HepG2 (cell line): ENCODE measurements around the gene KLF3. TPM values are rescaled to one million over a fixed set of nuclear protein-coding genes. Genes with fewer than 3 reads are reported as not detected.

Experiments
- CC2D1A ChIP-seq: sonication (generic); formaldehyde crosslinking; IDR thresholded peaks from 2 replicates; pipeline ENCODE4 v1.8.1; 2023; ENCODE audit warnings: mild to moderate bottlenecking, missing genetic modification reagents
- CREB1 ChIP-seq, 2 experiments: fragments of 450-650 bp in 1 of 2; IDR thresholded peaks; 2 replicates each; pipeline ENCODE4 v1.6.1; 2016 to 2017; ENCODE audit warnings: control low read depth in 1 of 2, mild to moderate bottlenecking in 1 of 2, missing compliant biosample characterization in 1 of 2, missing genetic modification characterization in 1 of 2
- CREB3 ChIP-seq: sonication (generic); formaldehyde crosslinking; IDR thresholded peaks from 2 replicates; pipeline ENCODE4 v1.5.0; 2020; ENCODE audit warnings: missing genetic modification reagents
- JUNB ChIP-seq: sonication (generic); formaldehyde crosslinking; IDR thresholded peaks from 2 replicates; pipeline ENCODE4 v1.8.0; 2022; ENCODE audit warnings: missing genetic modification reagents, mild to moderate bottlenecking, borderline replicate concordance
- KLF6 ChIP-seq: IDR thresholded peaks from 2 replicates; pipeline ENCODE4 v1.8.0; 2016; ENCODE audit warnings: missing biosample characterization, missing genetic modification reagents
- NFE2 ChIP-seq: sonication (generic); formaldehyde crosslinking; IDR thresholded peaks from 2 replicates; pipeline ENCODE4 v1.4.0; 2020; ENCODE audit warnings: missing genetic modification reagents
- SRSF4 ChIP-seq: fragments of 200-400 bp; formaldehyde crosslinking; IDR thresholded peaks from one replicate; pipeline ENCODE4 v1.6.1; 2018; ENCODE audit warnings: mild to moderate bottlenecking, low read depth, low read length, moderate library complexity; ENCODE audit not compliant: poor library complexity, severe bottlenecking
- TAF1 ChIP-seq: sonication (generic); formaldehyde crosslinking; IDR thresholded peaks from 2 replicates; pipeline ENCODE4 v1.4.0; 2020; ENCODE audit warnings: missing genetic modification reagents
- THAP7 ChIP-seq: sonication (generic); formaldehyde crosslinking; IDR thresholded peaks from 2 replicates; pipeline ENCODE4 v1.8.1; 2023; ENCODE audit warnings: mild to moderate bottlenecking, missing genetic modification reagents
- USF2 ChIP-seq, 2 experiments: sonication (generic) in 1 of 2; formaldehyde crosslinking in 1 of 2; IDR thresholded peaks; 2 replicates each; pipeline versions ENCODE4 v1.5.1 to v1.6.1; 2011 to 2020; ENCODE audit warnings: borderline replicate concordance in 1 of 2, low read depth in 1 of 2, low read length in 1 of 2, mild to moderate bottlenecking in 1 of 2, missing genetic modification reagents in 1 of 2, moderate library complexity in 1 of 2
- ZBTB20 ChIP-seq: sonication (generic); formaldehyde crosslinking; IDR thresholded peaks from 2 replicates; pipeline ENCODE4 v1.8.1; 2023; ENCODE audit warnings: missing genetic modification reagents, low read depth, mild to moderate bottlenecking, borderline replicate concordance
- ZKSCAN1 ChIP-seq: fragments of 150-350 bp; IDR thresholded peaks from 2 replicates; pipeline ENCODE4 v1.6.1; 2014; ENCODE audit warnings: low read length
- ZNF17 ChIP-seq: sonication (generic); formaldehyde crosslinking; IDR thresholded peaks from 2 replicates; pipeline ENCODE4 v1.5.0; 2020; ENCODE audit warnings: mild to moderate bottlenecking, missing genetic modification reagents
- ZNF207 ChIP-seq: fragments of 450-650 bp; IDR thresholded peaks from 2 replicates; pipeline ENCODE4 v1.6.1; 2016; ENCODE audit warnings: antibody characterized with exemption, borderline replicate concordance
- ZNF335 ChIP-seq: sonication (generic); formaldehyde crosslinking; IDR thresholded peaks from 2 replicates; pipeline ENCODE4 v1.4.0; 2020; ENCODE audit warnings: missing genetic modification reagents
- ZNF468 ChIP-seq: sonication (generic); formaldehyde crosslinking; IDR thresholded peaks from 2 replicates; pipeline ENCODE4 v1.8.0; 2022; ENCODE audit warnings: mild to moderate bottlenecking, moderate library complexity, missing genetic modification reagents
- ZSCAN9 ChIP-seq: IDR thresholded peaks from 2 replicates; pipeline ENCODE4 v1.6.1; 2016; ENCODE audit warnings: borderline replicate concordance
- polyA plus RNA-seq, 8 experiments: library from polyadenylated mRNA; depleted of rRNA in 3 of 8; stranded (reverse) in 7 of 8; unstranded in 1 of 8; fragments of >200 nt; fragmentation: Illumina TruSeq in 4 of 8; extraction: Trizol in 4 of 8; gene quantifications; 2 replicates each; pipeline versions ENCODE4 v1.2.1 to v1.2.3, GENCODE V29; 2011 to 2016; ENCODE audit warnings: low read depth in 4 of 8, missing spikeins in 1 of 8, mixed read lengths in 1 of 8; ENCODE audit not compliant: insufficient read depth in 1 of 8
- total RNA-seq, 5 experiments: library from RNA; depleted of rRNA; stranded (reverse); fragments of >200 nt; fragmentation: Illumina TruSeq; extraction: Trizol; gene quantifications; 2 replicates each; pipeline ENCODE4 v1.2.3, GENCODE V29; 2016; ENCODE audit warnings: low read depth in 1 of 5
- TF ChIP-seq, protein P1 (sequence below): sonication (generic); formaldehyde crosslinking; IDR thresholded peaks from 2 replicates; pipeline ENCODE4 v1.4.0; 2020; ENCODE audit warnings: missing genetic modification reagents
- TF ChIP-seq, protein P2 (sequence below): IDR thresholded peaks from 2 replicates; pipeline ENCODE4 v1.6.1; 2016

Gene KLF3
- total and polyA plus RNA-seq, 2 of the 13 experiments (the other 11 are each of a cell fraction or from before 2014, with no cell fraction given): 29.1 to 37.8 TPM

- TF ChIP-seq THAP7 (CRISPR knock-in tag) (no peak), ZKSCAN1 (no peak), ZNF335 (no peak; the same call in 1 of the 2 replicates), TAF1 (peak; percentile 48; the same call in 1 of the 2 replicates), CREB3 (no peak), ZNF207 (no peak), ZBTB20 (CRISPR knock-in tag) (peak; percentile 83; the same call in 1 of the 2 replicates), CREB1 (IDR thresholded peaks at IDR 0.05) (no peak), CREB1 (CRISPR knock-in tag; IDR thresholded peaks at IDR 0.05) (peak; percentile 82), ZSCAN9 (no peak; the same call in 1 of the 2 replicates), NFE2 (CRISPR knock-in tag) (no peak), SRSF4 (no peak), ZNF468 (CRISPR knock-in tag) (no peak), KLF6 (CRISPR knock-in tag) (peak; percentile 88), USF2 (IDR thresholded peaks at IDR 0.05; ENCODE audit: low read depth, low read length) (no peak), USF2 (CRISPR knock-in tag; IDR thresholded peaks at IDR 0.05; ENCODE audit: borderline replicate concordance) (no peak), CC2D1A (CRISPR knock-in tag) (no peak), JUNB (CRISPR knock-in tag) (peak; percentile 43; the same call in 1 of the 2 replicates), ZNF17 (CRISPR knock-in tag) (no peak)
- TF ChIP-seq, protein P1, sequence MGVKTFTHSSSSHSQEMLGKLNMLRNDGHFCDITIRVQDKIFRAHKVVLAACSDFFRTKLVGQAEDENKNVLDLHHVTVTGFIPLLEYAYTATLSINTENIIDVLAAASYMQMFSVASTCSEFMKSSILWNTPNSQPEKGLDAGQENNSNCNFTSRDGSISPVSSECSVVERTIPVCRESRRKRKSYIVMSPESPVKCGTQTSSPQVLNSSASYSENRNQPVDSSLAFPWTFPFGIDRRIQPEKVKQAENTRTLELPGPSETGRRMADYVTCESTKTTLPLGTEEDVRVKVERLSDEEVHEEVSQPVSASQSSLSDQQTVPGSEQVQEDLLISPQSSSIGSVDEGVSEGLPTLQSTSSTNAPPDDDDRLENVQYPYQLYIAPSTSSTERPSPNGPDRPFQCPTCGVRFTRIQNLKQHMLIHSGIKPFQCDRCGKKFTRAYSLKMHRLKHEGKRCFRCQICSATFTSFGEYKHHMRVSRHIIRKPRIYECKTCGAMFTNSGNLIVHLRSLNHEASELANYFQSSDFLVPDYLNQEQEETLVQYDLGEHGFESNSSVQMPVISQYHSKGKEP (CRISPR knock-in tag): no peak
- TF ChIP-seq, protein P2, sequence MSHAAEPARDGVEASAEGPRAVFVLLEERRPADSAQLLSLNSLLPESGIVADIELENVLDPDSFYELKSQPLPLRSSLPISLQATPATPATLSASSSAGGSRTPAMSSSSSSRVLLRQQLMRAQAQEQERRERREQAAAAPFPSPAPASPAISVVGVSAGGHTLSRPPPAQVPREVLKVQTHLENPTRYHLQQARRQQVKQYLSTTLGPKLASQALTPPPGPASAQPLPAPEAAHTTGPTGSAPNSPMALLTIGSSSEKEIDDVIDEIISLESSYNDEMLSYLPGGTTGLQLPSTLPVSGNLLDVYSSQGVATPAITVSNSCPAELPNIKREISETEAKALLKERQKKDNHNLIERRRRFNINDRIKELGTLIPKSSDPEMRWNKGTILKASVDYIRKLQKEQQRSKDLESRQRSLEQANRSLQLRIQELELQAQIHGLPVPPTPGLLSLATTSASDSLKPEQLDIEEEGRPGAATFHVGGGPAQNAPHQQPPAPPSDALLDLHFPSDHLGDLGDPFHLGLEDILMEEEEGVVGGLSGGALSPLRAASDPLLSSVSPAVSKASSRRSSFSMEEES: peak; percentile 60; the same call in 1 of the 2 replicates
Observed at GRCh38 chr4:38673130-38673978, 9.4 kb downstream of the KLF3 start (continued).
